NCI-H1092 treated with DMSO at 0.1 percent for 48 hours (cell line): ENCODE results near the gene KIF16B.
A peak's percentile ranks its signal among the peaks of the same experiment; 100 is the strongest.
"Not testable (repeated sequence)": the region's sequence is repeated elsewhere in the genome, so short reads cannot be mapped to it uniquely, and the experiment has no call there.

ENCODE experiments used
- DNase-seq: peaks from one replicate; lab custom pipeline; 2025; lab: John Stamatoyannopoulos, UW

The KIF16B gene

DNA sequence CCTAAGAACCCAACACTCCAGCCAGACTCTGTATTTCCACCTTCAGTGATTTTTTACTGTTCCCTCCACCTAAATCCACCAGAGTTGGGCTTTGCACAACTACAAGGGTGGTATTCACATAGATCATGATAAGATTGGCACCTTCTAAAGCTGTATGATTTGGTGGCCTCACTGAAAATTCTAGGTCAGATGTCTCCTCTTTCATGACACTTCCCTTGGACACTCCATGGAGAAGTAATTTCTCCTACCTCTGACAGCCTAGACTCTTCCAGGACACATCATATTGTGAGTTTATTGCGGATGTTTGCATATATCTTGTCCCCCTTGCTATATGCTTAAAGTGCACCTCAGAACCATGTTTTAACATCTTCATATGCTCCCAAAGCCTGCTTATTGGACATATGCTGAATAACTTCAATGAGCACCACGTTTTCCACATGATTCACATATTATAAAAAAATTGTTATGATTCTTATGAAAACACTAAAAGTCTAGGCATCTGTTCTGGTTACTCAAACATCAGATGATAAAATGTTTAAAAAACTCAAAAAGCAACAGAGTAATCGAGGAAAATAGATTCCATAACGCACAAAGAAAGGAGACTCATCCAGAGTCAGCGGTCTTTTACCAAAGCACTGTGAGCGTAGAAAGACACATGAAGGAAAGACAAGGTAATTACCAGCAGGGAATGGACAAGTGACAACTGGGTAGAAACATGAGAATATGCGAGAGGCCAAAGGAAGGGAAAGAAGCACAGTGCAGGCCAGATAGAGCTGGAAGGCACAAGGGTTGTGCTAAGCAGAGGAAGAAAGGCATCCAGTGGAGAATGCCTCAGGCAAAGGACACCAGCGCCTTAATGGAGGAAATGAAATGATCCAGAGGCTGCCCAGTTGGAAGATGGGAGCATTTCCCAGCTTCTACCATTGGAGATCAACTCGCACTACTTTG lies 46.5 kb downstream of the KIF16B start:
- DNase-seq, result no peak

DNA sequence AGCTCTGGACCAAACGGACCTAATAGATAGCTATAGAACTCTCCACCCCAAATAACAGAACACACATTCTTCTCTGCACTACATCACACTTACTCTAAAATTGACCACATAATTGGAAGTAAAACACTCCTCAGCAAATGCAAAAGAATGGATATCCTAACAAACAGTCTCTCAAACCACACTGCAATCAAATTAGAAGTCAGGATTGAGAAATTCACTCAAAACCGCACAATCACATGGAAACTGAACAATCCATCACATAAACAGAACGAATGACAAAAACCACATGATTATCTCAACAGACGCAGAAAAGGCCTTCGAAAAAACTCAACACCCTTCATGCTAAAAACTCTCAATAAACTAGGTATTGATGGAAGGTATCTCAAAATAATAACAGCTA lies 50.6 kb downstream of the KIF16B start:
- not testable (repeated sequence) for DNase-seq

DNA sequence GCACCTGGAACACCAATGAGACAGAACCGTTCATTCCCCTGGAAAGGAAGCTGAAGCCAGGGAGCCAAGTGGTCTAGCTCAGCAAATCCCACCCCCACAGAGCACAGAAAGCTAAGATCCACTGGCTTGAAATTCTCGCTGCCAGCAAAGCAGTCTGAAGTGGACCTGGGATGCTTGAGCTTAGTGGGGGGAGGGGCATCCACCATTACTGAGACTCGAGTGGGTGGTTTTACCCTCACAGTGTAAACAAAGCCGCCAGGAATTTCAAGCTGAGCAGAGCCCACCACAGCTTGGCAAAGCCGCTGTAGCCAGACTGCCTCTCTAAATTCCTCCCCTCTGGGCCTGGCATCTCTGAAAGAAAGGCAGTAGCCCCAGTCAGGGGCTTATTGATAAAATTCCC lies 53.1 kb downstream of the KIF16B start:
- no peak for DNase-seq

DNA sequence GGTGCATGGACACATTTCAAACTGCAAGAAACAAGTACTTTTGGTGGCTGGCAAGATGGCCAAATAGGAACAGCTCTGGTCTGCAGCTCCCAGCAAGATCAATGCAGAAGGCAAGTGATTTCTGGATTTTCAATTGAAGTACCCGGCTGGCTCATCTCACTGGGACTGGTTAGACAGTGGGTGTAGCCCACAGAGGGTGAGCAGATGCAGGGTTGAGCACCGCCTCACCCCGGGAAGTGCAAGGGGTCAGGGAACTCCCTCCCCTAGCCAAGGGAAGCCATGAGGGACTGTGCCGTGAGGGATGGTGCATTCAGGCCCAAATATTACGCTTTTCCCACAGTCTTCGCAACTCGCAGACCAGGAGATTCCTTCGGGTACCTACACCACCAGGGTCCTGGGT lies 53.6 kb downstream of the KIF16B start:
- DNase-seq, result not testable (repeated sequence)

DNA sequence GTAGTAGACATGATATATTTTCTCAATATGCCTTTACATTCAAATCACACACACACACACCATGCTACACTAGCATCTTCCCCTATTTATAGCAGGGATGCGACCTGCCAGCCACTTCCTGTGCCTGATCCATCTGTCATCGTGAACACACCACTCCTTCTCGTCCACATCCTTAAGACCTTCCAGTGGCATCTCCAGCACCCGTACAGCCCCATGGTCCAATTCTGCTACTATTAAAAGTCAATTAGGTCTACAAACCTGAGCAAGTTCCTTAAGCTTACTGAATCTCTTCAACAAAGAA lies 54.5 kb downstream of the KIF16B start:
- no peak for DNase-seq

DNA sequence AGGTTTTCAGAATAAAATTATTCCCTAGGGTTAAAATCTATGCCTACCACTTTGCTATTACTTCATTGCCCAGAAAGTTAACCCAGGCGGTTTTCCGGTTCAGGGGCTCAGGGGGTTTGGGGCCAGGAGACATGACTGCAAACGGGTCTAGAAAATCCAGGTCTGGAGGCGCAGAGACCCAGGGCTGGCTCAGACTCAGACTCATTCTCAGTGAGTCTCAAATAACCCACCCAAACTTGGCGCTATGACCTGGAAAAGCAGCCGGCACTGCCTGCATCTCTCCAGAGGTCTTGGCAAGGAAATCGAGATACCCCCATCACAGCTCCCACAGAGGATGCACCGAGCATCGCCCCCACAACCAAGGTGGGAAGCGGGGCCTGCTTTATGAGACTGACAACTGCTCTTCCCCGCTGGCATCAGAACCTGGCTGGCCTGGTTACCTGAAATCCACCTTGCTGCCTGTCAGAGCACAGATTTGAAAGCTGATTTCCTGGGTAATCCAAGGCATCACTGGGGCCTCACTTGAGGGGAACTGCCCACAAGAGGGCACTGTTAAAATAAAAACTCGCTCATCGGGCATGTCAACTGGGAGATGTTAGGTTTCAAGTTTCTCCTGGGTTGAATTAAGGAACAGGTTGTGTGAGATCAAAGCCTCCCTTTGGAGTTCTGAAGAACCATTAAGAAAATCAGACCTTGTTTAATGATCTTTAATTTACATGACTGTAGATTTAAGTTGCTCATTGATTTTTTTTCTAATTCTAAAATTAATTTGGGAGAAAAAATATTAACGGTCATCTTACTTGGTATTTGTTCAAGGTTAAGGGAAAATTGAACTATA lies 55.1 kb downstream of the KIF16B start:
- peak; percentile 17 for DNase-seq

DNA sequence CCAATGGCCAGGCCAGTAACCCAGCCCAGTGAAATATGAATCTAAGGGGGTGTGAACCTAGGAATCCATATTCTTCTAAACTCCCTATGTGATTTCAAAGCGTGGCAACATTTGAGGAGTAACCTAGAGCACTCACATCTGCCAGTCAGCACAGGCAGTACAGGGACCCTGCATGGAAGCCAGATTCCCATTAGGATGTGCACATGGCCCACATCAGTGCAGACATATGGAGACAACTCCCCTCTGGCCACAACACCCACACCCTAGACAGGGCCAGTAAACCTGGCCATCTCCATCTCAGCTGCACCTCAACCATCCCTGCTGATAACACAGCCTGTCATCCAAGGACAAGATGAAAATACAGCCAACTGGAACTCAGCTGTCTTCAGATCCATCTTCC lies 56.5 kb downstream of the KIF16B start:
- DNase-seq, result no peak

DNA sequence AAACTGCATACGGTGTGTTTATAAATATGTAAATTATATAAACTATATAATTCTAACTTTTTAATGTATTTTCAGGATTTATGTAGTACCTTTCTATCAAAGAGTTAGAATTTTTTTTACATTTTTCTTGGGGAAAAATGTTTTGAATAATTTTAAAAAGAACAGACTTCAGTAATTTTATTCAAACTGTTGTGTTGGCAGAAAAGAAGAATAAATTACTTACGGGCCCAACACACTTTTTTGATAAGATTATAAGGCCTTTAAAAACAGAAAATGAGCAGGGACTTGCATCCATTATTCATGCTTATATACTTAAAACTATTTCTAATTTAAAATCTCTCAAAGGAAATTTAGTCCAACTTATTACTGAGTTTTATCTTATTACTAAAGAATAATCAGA lies 58.2 kb downstream of the KIF16B start:
- no peak for DNase-seq

DNA sequence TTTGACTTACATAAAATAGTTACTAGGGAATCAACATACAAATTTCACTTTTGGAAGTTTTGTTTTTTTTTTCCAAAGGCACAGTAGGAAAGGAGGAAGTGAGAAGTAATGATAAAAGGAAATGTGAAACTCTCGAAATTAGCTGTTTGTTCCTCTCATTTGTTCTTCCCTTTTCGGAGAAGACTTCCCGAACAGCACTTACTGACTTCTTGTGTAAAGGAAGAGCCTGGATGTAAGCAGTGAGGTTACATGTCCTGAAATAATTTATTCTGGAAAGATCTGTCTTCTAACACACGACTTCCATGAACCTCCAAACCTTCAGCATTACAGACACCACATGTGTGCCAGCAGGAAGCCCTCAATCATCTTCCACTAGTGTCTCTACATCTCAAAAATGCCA lies 59.1 kb downstream of the KIF16B start:
- no peak for DNase-seq

DNA sequence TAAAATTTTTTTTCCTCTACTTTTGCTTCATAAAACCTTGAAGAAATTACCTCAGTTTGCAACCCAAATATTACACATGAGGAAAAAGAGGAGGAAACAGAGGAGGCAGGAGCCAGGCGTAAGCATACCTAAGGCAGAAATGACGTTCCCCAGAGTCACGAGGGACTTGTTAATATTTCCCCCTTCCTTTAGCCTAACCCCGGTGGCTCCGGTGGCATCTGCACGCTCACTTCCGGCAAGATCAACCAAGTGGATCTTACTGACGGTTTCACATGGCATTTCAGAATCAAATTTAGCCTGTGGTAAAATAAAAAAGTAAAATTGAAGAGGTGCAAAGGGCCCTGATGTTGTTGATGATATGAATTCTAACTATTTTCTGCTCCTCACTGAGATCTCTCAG lies 67.4 kb downstream of the KIF16B start:
- no peak for DNase-seq

DNA sequence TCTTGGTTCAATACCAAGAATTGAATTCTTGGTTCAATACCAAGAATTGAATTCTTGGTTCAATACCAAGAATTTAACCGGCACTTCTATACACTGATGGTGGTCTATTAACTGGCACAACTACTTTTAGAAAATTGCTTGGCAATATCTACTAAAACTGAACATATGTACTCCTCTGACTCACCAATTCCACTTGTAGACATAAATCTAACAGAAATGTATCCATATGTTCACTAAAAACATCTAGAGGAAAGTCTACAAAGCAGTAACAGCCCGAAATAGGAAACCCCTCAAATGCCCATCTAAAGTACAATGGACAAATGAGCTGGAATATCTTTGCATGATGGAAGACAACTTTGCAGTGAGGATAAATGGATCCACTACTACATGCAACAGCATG lies 71.9 kb downstream of the KIF16B start:
- DNase-seq, result no peak

DNA sequence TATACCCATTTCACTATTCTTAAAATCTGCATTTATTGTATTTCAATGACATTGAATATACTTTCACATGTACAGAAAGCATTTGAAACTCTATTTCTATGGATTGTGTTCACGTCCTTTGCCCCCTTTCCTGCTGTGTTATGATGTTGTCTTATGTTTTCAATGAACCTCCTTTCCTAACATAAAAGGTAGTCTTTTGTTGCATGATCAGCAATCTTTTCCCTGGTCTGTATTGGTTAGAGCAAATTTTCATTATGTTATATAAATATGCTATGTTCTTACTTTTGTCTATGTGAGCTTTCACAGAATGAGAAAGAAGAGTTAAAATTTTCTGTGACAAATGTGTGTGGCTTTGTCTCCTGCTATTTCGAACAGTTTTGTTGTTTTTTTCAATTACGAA lies 73.1 kb downstream of the KIF16B start:
- DNase-seq, result no peak

DNA sequence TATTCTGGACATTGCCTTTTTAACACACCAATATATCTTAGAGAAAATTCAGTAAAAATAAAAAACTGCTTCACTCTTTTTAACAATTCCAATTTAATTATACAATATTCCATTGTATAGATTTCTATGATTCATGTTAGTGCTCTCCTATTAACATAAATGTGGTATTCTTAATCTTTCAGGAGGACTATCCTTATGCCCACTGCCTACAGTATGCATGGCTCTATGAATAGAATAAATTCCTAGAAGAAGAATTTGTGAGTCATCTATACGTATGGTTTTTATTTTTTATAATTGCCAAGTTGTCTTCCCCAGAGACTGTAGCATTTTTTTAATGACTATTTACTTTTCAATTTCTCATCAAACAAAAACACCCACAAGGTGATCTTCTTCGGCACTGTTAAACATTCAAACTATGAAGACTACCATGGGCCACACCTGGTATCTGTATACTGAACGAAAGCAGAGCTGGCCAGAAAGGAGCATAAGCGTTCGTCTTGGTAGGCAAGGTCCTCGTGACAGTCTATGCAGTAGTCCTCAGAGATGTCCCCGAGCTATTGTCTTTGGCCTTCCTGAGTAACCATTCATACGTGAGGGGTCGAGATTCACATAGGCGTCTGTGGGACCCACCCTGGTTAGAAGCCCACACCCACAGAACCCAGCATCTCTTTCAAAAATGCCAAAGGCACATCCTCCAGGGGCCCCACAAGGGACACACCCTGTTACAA lies 74.6 kb downstream of the KIF16B start:
- DNase-seq, result no peak

DNA sequence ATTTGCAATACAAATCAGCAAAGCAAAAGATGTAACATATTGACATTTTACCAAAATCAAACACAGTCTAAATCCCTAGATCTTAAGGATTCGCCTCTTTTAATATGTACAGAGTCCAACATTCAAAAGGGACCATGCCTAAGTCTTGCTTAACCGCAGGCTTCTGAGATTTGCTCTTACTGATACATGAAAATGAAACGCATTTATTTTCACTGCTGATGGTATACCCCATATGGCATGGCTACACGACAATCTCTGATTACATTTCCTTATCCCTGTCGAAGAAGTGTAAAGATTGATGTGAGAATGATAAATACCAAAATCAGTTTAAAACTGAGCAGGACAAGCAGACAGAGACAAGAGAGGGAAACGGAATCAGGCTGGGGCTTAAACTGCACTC lies 75.4 kb downstream of the KIF16B start:
- no peak for DNase-seq

DNA sequence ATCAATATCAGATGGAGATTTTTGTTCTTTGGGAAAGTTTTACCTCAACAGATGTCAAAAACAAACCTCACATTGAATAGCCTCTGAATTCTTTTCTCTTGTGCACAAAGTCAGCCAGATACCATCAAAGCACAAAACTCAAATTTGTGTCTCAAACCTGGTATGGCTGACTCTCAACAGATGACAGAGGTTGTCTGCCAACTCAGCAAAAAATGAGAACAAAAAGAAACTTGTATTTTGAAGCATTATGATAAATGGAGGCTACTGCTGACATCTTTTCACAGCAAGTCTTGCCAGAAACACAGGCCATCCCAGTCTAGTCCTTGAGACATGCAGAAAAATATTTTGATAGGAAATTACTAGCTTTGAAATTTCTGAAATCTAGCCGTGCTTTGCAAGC lies 79.8 kb downstream of the KIF16B start:
- no peak for DNase-seq

DNA sequence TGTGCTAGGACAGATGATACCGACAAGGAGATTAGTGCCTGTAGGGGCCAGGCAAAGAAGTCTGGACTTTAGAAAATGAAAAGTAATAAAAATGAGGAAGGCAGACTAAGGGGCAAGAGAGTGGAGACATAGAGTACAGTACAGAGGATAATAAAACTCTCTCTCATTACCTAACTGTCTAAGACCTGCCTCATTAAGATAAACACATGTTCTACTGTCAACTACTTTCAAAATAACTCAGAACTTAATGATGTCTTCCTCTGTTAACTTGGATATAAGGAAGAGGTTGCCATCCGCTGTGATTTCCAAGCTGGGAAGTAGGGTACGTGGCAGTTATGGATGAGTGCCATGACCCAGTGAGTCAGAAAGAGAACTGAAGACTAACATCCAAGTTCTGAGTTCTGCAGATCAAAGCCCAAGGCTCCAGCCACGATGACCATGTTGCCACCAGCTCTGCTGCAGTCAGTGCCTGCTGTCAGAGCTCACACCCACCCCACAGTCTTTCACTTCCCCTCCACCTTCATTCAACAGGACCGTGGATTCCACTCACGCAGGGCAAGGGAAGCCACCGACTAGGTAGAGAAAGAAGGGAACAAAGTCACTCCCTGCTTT lies 81.8 kb downstream of the KIF16B start:
- no peak for DNase-seq

DNA sequence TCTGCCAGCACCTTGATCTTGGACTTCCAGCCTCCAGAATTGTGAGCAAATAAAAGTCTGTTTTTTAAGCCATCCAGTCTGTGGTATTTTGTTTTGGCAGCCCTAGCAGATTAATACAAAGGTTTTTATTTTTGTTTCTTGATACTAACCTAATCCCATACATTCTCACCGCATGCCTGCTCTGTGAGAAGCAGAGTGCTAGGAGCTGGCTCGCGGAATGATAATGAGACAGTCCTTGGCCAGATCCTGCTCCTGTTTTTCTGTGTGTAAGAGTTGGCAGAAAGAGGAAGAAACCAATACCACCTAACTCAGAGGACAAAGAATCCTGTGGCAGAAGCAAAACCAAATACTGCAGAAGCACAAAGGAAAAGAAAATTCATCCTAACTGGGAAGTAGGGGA lies 82.6 kb downstream of the KIF16B start:
- DNase-seq, result no peak

DNA sequence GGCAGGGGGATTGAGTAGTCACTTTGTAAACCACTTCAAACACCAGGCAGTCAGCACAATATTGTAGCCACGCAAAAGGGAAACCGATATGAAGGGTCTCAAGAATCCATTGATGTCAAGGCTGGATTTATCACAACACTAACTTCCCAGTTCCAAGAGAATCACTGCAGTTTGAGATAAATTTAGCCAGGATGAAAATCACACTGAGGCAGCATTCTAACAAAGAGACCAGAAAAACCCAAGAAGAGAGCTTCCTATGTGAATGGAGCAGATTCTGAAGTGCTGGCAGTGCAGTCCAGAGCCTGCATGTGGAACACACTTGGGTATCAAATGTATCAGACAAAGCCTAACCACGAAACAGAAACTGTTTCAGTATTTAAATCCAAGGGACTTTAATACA lies 84.6 kb downstream of the KIF16B start:
- no peak for DNase-seq

DNA sequence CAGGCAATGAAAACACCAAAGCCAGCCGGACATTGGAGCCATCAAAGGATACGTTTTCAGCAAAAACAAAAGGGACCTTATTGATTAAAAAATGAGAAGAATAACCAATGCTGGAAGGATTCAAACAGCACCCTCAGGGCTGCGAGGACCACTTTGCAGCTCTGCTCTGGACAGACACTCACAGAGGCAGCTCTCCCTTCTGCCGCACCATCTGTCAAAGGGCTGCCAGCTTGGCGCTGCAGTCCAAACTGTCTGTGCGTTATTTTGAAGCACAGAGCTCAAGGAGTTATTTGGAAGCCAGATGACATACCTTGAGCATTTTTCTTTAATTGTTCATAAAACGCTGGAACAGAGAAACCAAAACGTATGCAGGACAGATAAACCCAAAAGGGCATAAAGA lies 85.2 kb downstream of the KIF16B start:
- DNase-seq, result no peak

DNA sequence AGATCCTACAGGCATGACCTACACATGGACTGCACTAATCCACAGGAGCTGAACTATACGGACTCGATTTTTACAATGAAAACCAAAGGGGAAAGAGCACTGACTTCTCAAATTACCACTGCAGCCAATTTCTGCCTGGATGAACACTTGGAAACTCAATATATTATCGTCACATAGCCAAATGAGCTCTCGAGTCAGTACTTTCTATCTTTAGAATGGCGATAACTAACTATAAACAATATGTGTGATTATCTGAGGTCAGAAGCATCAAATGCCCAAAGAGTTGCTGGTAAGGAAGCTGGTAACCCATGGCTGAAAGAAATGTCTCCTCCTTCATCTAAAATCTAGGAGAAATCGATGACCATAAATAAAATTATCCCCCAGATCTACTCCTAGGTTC lies 86.7 kb downstream of the KIF16B start:
- DNase-seq, result no peak

DNA sequence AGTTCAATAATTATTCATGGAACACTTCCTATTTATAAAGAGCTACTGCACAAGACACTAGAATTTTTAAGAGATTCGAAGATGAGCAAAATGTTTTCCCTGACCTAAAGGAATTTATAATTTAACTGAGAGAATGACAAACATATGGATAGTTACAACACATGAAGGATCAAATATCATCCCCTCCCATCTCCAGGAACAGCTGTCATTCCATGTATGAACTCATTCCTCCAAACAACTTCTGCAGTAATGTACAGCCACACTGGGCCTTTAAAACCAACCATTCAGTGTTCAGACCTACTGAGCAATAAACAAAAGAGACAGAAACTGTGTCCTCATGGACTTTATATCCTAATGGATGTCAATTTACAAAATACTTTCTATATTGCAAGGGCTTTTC lies 87.8 kb downstream of the KIF16B start:
- DNase-seq, result no peak

DNA sequence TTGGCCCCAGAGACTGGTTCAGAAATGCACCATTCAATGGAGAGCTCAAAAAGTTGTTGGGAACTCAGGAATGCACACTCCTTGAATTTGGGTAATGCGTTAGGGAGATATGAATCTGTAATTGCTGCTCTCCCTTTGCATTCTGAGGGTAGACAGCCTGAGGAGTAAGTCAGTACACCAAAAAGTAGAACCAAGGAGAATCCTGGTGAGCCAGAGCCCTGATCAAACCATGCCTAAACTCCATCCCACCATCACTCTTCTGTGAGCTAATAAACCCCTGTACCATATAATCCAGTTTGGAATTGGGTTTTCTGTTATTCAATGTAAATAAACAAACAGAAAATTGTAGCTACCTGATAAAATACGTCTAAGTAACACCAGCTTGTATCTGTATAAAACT lies 90.2 kb downstream of the KIF16B start:
- DNase-seq, result no peak
